Stimulated activated CD8-positive, alpha-beta memory T cell treated with anti-CD3 and anti-CD28 coated beads, Interleukin-12 subunit alpha, Interleukin-12 subunit beta, amount 100 ng/mL, for 24 hours (primary cell): ENCODE measurements around the gene SORD.
"Not testable (repeated sequence)": the region's sequence is repeated elsewhere in the genome, so short reads cannot be mapped to it uniquely, and the experiment has no call there.

ENCODE experiments used
- DNase-seq: peaks from one replicate; pipeline ENCODE4 v3.0.0-alpha.2; 2020; ENCODE audit errors: extremely low read depth

Gene SORD

GRCh38 chr15:45022871-45023658, at the start of gene SORD:
Gene SORD, plus strand, starts transcription at chr15:45023195. Its CDS starts 89 bp downstream, at chr15:45023284.
- DNase-seq: peak; percentile 85

GRCh38 chr15:44976183-44976582, 46.8 kb upstream of the SORD start:
- DNase-seq: not testable (repeated sequence)

- not testable (repeated sequence) for DNase-seq
Measured at GRCh38 chr15:44977781-44978180, 45.2 kb upstream of the SORD start.

- DNase-seq: not testable (repeated sequence)
Measured at GRCh38 chr15:44979617-44980339, 43.2 kb upstream of the SORD start.

- not testable (repeated sequence) for DNase-seq
Measured at GRCh38 chr15:44984144-44984543, 38.9 kb upstream of the SORD start.

- DNase-seq: not testable (repeated sequence)
Measured at GRCh38 chr15:44986346-44987055, 36.5 kb upstream of the SORD start.

GRCh38 chr15:44987711-44988110, 35.3 kb upstream of the SORD start:
- DNase-seq: not testable (repeated sequence)

GRCh38 chr15:44988184-44988869, 34.7 kb upstream of the SORD start:
- not testable (repeated sequence) for DNase-seq

- not testable (repeated sequence) for DNase-seq
Measured at GRCh38 chr15:44988870-44989219, 34.1 kb upstream of the SORD start.

- DNase-seq: not testable (repeated sequence)
Measured at GRCh38 chr15:44997632-44998031, 25.4 kb upstream of the SORD start.

GRCh38 chr15:44999105-44999504, 23.9 kb upstream of the SORD start:
- no peak for DNase-seq

GRCh38 chr15:45001180-45001579, 21.8 kb upstream of the SORD start:
- not testable (repeated sequence) for DNase-seq

GRCh38 chr15:45003731-45004410, 19.1 kb upstream of the SORD start:
- DNase-seq: not testable (repeated sequence)

GRCh38 chr15:45004590-45005175, 18.3 kb upstream of the SORD start:
- DNase-seq: not testable (repeated sequence)

GRCh38 chr15:45009046-45009445, 13.9 kb upstream of the SORD start:
- DNase-seq: no peak

- DNase-seq: not testable (repeated sequence)
Measured at GRCh38 chr15:45015114-45015513, 7.9 kb upstream of the SORD start.

- DNase-seq: not testable (repeated sequence)
Measured at GRCh38 chr15:45020222-45020900, 2.6 kb upstream of the SORD start.

- DNase-seq: not testable (repeated sequence)
Measured at GRCh38 chr15:45020901-45021259, 2.1 kb upstream of the SORD start.

- DNase-seq: no peak
Measured at GRCh38 chr15:45021348-45021747, 1.6 kb upstream of the SORD start.

- no peak for DNase-seq
Measured at GRCh38 chr15:45023659-45024225, 747 bp downstream of the SORD start.
